Measurements from ENCODE around the gene TRMT112. TPM values are rescaled to one million over a fixed set of nuclear protein-coding genes. Genes with fewer than 3 reads are reported as not detected.

Gene TRMT112
- total and polyA plus RNA-seq, 2 of the 4 experiments (the other 2 are of a cell fraction), result 173 to 202 TPM

DNA sequence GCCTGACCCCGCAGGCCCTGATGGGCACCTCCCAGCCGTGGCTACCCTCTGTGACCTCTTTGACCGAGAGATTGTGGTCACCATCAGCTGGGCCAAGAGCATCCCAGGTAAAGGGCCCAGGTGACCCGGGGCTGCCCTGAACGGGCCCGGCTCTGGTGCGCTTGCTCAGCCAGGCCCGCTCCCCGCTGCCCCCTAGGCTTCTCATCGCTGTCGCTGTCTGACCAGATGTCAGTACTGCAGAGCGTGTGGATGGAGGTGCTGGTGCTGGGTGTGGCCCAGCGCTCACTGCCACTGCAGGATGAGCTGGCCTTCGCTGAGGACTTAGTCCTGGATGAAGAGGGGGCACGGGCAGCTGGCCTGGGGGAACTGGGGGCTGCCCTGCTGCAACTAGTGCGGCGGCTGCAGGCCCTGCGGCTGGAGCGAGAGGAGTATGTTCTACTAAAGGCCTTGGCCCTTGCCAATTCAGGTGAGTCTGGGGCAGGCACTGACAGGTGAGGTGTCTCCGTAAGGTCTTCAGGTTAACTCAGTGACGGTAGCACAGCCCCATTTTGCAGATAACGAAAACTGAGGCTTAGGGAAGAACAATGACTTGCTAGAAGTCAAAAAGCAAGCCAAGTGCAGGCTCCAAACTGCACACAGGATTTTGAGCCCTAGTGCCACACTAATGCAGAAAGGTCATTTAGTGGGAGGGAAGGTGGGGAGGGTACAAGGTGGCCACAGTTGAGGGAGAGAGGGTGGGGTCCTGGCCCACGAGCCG lies 2.4 kb downstream of the TRMT112 start:
- 95% methylated on average over 13 of the region's 24 CpGs; no CpG with 5 or more reads in 1 of the 2 experiments for WGBS, 2 experiments (ENCODE audit: extremely low coverage in 2 of 2, insufficient read length in 1 of 2)
- CTCF ChIA-PET, result no interaction called here
- no TSS peak for BruUV-seq (replicated peaks)

More for the DNA sequence above, 2.4 kb downstream of the TRMT112 start:
- H3K27me3 ChIP-seq (ENCODE audit: control insufficient read depth, insufficient read depth, low read length), result no peaks in the 10 kb centered on the region
- TF ChIP-seq MXI1 (IDR thresholded peaks at IDR 0.05; ENCODE audit: borderline replicate concordance, low read depth, low read length) (no peak), CHD1 (IDR thresholded peaks at IDR 0.05; ENCODE audit: low read depth, low read length) (no peak), RCOR1 (IDR thresholded peaks at IDR 0.05; ENCODE audit: insufficient replicate concordance, low read length) (no peak)
- TF ChIP-seq, protein P1, sequence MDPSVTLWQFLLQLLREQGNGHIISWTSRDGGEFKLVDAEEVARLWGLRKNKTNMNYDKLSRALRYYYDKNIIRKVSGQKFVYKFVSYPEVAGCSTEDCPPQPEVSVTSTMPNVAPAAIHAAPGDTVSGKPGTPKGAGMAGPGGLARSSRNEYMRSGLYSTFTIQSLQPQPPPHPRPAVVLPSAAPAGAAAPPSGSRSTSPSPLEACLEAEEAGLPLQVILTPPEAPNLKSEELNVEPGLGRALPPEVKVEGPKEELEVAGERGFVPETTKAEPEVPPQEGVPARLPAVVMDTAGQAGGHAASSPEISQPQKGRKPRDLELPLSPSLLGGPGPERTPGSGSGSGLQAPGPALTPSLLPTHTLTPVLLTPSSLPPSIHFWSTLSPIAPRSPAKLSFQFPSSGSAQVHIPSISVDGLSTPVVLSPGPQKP (IDR thresholded peaks at IDR 0.05; ENCODE audit: borderline replicate concordance, low read depth, low read length), result no peak
- no peak overlapping the region for H3K23ac ChIP-seq (ENCODE audit: low read depth, low read length)
- H3K27ac ChIP-seq (ENCODE audit: insufficient read depth, low read length), result no peak overlapping the region
- no peaks in the 10 kb centered on the region for H4K20me1 ChIP-seq (ENCODE audit: insufficient read depth, low read length)
- H2BK120ac ChIP-seq (ENCODE audit: low read depth, low read length), result no peak overlapping the region
- H2BK5ac ChIP-seq (ENCODE audit: low read depth, low read length, poor library complexity, severe bottlenecking), result no peak overlapping the region
- H3K14ac ChIP-seq (replicated peaks; ENCODE audit: low read depth, low read length), result no peak overlapping the region
- H2AK9ac ChIP-seq (replicated peaks; ENCODE audit: low read depth, low read length, poor library complexity), result no peak overlapping the region
- intact Hi-C loops (cut with micrococcal nuclease), result no loop called here
- H3K4ac ChIP-seq (ENCODE audit: low read depth, low read length), result no peak overlapping the region
- H2AK5ac ChIP-seq (ENCODE audit: low read depth, low read length), result no peak overlapping the region
- H2AFZ ChIP-seq (replicated peaks; ENCODE audit: low read length, poor library complexity), result no peak overlapping the region
- no peak overlapping the region for H3K18ac ChIP-seq (ENCODE audit: low read depth, low read length)
- dilution Hi-C loops (cut with HindIII; ENCODE audit: low sequenced_read_pairs, unreplicated experiment), result no loop called here
- peaks cover 15% of the 10 kb centered on the region; the same call in 1 of the 2 replicates for H3K36me3 ChIP-seq (ENCODE audit: control insufficient read depth, insufficient read depth, low read length)
- no peaks in the 10 kb centered on the region for H3K9me3 ChIP-seq (ENCODE audit: control insufficient read depth, insufficient read depth, low read length)
- no peak overlapping the region for H4K91ac ChIP-seq (ENCODE audit: insufficient read depth, low read depth, low read length)
- H3K56ac ChIP-seq (ENCODE audit: extremely low read depth, insufficient read depth, low read length), result no peak overlapping the region
- no peak overlapping the region for H3K9ac ChIP-seq (ENCODE audit: low read depth, low read length)
- H3K79me1 ChIP-seq (ENCODE audit: low read depth in 1 of 2, low read length in 2 of 2), result peaks cover 12 to 39% of the 10 kb centered on the region in 2 experiments
- no peak overlapping the region for H4K8ac ChIP-seq (ENCODE audit: low read depth in 2 of 2, low read length in 2 of 2)
- H3K4me2 ChIP-seq (ENCODE audit: low read depth, low read length), result no peak overlapping the region
- no peak overlapping the region for H2BK15ac ChIP-seq (ENCODE audit: low read depth, low read length)
- POLR2A ChIA-PET (ENCODE audit: unreplicated experiment), result no interaction called here
- in situ Hi-C loops (cut with MboI; ENCODE audit: low sequenced_read_pairs), result no loop called here
- H2BK20ac ChIP-seq (ENCODE audit: low read depth, low read length), result no peak overlapping the region
- DNase-seq (no peak), ATAC-seq (ENCODE audit: low read depth) (no peak)
- H3K4me3 ChIP-seq (ENCODE audit: insufficient read depth, low read depth, low read length), result no peak overlapping the region
- H3K4me1 ChIP-seq (ENCODE audit: control insufficient read depth, insufficient read depth, low read length), result peaks cover 6% of the 10 kb centered on the region
- peaks cover 11% of the 10 kb centered on the region for H3K9me1 ChIP-seq (ENCODE audit: insufficient read depth, low read length)
- no peak overlapping the region for H4K5ac ChIP-seq (ENCODE audit: low read depth, low read length)

Measured in IMR-90 (cell line).